SU-DHL-6 (cell line): ENCODE data around the gene DMD.
"Not testable (repeated sequence)": the region's sequence is repeated elsewhere in the genome, so short reads cannot be mapped to it uniquely, and the experiment has no call there.

ENCODE experiments used
- H2AFZ ChIP-seq: fragments of 200-600 bp; sonication (generic); 2 replicates; pipeline ENCODE4 v1.6.1; 2014; ENCODE audit warnings: low read depth, mild to moderate bottlenecking, moderate library complexity, mixed read lengths, antibody characterized with exemption, low read length; ENCODE audit not compliant: severe bottlenecking
- H3F3A ChIP-seq: fragments of 200-600 bp; shearing (Covaris generic); 2 replicates; pipeline ENCODE4 v1.6.0; 2016; ENCODE audit warnings: antibody characterized with exemption, mild to moderate bottlenecking; ENCODE audit not compliant: insufficient read depth
- H3K27ac ChIP-seq: fragments of 200-600 bp; sonication (generic); 2 replicates; pipeline ENCODE4 v1.5.1; 2016; ENCODE audit warnings: low read depth, mild to moderate bottlenecking, low read length, moderate library complexity, mixed read lengths
- H3K27me3 ChIP-seq: fragments of 200-600 bp; sonication (generic), shearing (Covaris generic); 2 replicates; pipeline ENCODE4 v1.6.0; 2014; ENCODE audit warnings: mild to moderate bottlenecking, low read length
- H3K36me3 ChIP-seq: fragments of 200-600 bp; sonication (generic); 2 replicates; pipeline ENCODE4 v1.6.1; 2014; ENCODE audit warnings: mild to moderate bottlenecking, low read length, mixed read lengths
- H3K4me2 ChIP-seq: fragments of 300-600, 200-600 bp; shearing (Covaris generic), sonication (generic); 2 replicates; pipeline ENCODE4 v1.6.0; 2014; ENCODE audit warnings: low read length, low read depth, mild to moderate bottlenecking; ENCODE audit not compliant: poor library complexity, severe bottlenecking
- H3K4me3 ChIP-seq: fragments of 200-600 bp; sonication (generic); 2 replicates; pipeline ENCODE4 v1.5.1; 2014; ENCODE audit warnings: antibody characterized with exemption, low read length, mild to moderate bottlenecking, mixed read lengths; ENCODE audit not compliant: insufficient read depth, poor library complexity, severe bottlenecking
- H3K79me2 ChIP-seq: fragments of 200-600 bp; sonication (generic); 2 replicates; pipeline ENCODE4 v1.6.1; 2014; ENCODE audit warnings: mild to moderate bottlenecking, low read length, moderate library complexity; ENCODE audit not compliant: insufficient read depth
- H3K9ac ChIP-seq: fragments of 200-600 bp; sonication (generic); 2 replicates; pipeline ENCODE4 v1.7.0; 2014; ENCODE audit warnings: mild to moderate bottlenecking, low read length
- H3K9me2 ChIP-seq: fragments of 200-600 bp; sonication (generic); replicated peaks from 2 replicates; pipeline ENCODE4 v1.6.1; 2014; ENCODE audit warnings: low read length; ENCODE audit not compliant: insufficient read depth
- H3K9me3 ChIP-seq: fragments of 200-600 bp; sonication (generic); 2 replicates; pipeline ENCODE4 v1.6.1; 2014; ENCODE audit warnings: low read length, mixed read lengths; ENCODE audit not compliant: insufficient read depth
- H4K20me1 ChIP-seq: fragments of 200-600 bp; sonication (generic); 2 replicates; pipeline ENCODE4 v1.6.1; 2014; ENCODE audit warnings: low read depth, mild to moderate bottlenecking, antibody characterized with exemption, low read length, moderate library complexity, mixed read lengths
- CTCF ChIP-seq: fragments of 200-600 bp; sonication (generic); IDR thresholded peaks from one replicate; pipeline ENCODE4 v1.5.1; 2017; ENCODE audit warnings: antibody characterized with exemption, mild to moderate bottlenecking, low read length, moderate library complexity; ENCODE audit not compliant: insufficient read depth, poor library complexity, severe bottlenecking
- EZH2phosphoT487 ChIP-seq: fragments of 200-600 bp; sonication (generic), shearing (Covaris generic); conservative IDR thresholded peaks from 2 replicates; pipeline ENCODE4 v1.6.1; 2018; ENCODE audit warnings: mild to moderate bottlenecking, antibody characterized with exemption, low read length, moderate library complexity, mixed read lengths

Gene DMD

GRCh38 chrX:33188881-33189280 is 22.5 kb downstream of the DMD start:
- Histone ChIP-seq H4K20me1 (no peaks in the 10 kb centered on the region), H3K27ac (no peak overlapping the region), H3K9me2 (no peaks in the 10 kb centered on the region), H2AFZ (peak overlapping the region; percentile 41), H3K9me3 (no peaks in the 10 kb centered on the region), H3F3A (peaks cover 7% of the 10 kb centered on the region; the same call in 1 of the 2 replicates), H3K9ac (no peak overlapping the region), H3K36me3 (no peaks in the 10 kb centered on the region; the same call in 1 of the 2 replicates), H3K27me3 (no peaks in the 10 kb centered on the region), H3K4me3 (no peak overlapping the region), H3K4me2 (no peak overlapping the region), H3K79me2 (no peaks in the 10 kb centered on the region)
- TF ChIP-seq EZH2phosphoT487 (no peak), CTCF (no peak)

- no peak overlapping the region for H3K4me2 ChIP-seq
- H3K9me2 ChIP-seq, result no peaks in the 10 kb centered on the region
- H3K4me3 ChIP-seq, result no peak overlapping the region
- no peaks in the 10 kb centered on the region for H4K20me1 ChIP-seq
- no peaks in the 10 kb centered on the region; the same call in 1 of the 2 replicates for H3K36me3 ChIP-seq
- no peak for TF ChIP-seq CTCF
- TF ChIP-seq EZH2phosphoT487, result no peak
- no peaks in the 10 kb centered on the region for H3K27me3 ChIP-seq
- H3K9ac ChIP-seq, result no peak overlapping the region
- no peaks in the 10 kb centered on the region for H3K9me3 ChIP-seq
- no peak overlapping the region for H3K27ac ChIP-seq
- no peaks in the 10 kb centered on the region for H3K79me2 ChIP-seq
- no peak overlapping the region for H2AFZ ChIP-seq
- peaks cover 11% of the 10 kb centered on the region; the same call in 1 of the 2 replicates for H3F3A ChIP-seq
Observed at GRCh38 chrX:33188286-33188685, 23.1 kb downstream of the DMD start.

- H3K4me2 ChIP-seq, H3K4me3 ChIP-seq, H3K9me2 ChIP-seq, H3K9me3 ChIP-seq, H3K36me3 ChIP-seq, H4K20me1 ChIP-seq, H3K27ac ChIP-seq, H3K27me3 ChIP-seq, H2AFZ ChIP-seq, H3K79me2 ChIP-seq, H3K9ac ChIP-seq: not testable (repeated sequence)
- H3F3A ChIP-seq, result peaks cover 36% of the 10 kb centered on the region
Observed at GRCh38 chrX:33184803-33185202, 26.5 kb downstream of the DMD start.

GRCh38 chrX:33183361-33183760 is 28.0 kb downstream of the DMD start:
- no peak for TF ChIP-seq EZH2phosphoT487
- no peak for TF ChIP-seq CTCF
- no peaks in the 10 kb centered on the region for H3K27me3 ChIP-seq
- H3K9ac ChIP-seq, result peak overlapping the region; percentile 63
- no peaks in the 10 kb centered on the region for H3K9me3 ChIP-seq
- H3K4me2 ChIP-seq, result peak overlapping the region; percentile 90
- H3K27ac ChIP-seq, result peak overlapping the region; percentile 100
- H3K4me3 ChIP-seq, result no peak overlapping the region
- no peaks in the 10 kb centered on the region for H3K9me2 ChIP-seq
- H2AFZ ChIP-seq, result no peak overlapping the region
- H3K79me2 ChIP-seq, result no peaks in the 10 kb centered on the region
- H3F3A ChIP-seq, result peaks cover 45% of the 10 kb centered on the region
- H4K20me1 ChIP-seq, result no peaks in the 10 kb centered on the region
- H3K36me3 ChIP-seq, result no peaks in the 10 kb centered on the region; the same call in 1 of the 2 replicates
